ENCODE data around the gene SOCS3.

The SOCS3 gene

DNA sequence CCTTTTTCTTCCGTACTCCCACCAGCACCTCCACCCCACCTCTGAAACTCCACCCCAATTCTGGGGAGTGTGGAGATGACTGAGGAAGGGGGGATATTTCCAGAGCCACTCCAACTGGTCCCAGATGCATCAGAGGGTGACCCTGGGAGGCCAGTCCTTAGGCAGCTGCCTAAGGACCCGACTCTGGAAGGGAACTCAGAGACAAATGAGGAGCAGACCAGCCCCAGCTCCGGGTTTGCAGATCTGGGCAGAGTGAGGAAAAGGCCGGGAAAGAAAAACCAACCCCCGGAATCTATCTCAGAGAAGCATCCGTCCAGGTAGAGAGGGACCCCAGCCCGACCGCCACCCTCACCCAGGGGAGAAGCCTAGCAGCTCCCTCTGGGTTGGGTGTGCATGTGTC lies 41.5 kb downstream of the SOCS3 start:
- H3K79me2 ChIP-seq (ENCODE audit: low read length): no peaks in the 10 kb centered on the region
- no peak overlapping the region for H3K4me2 ChIP-seq (ENCODE audit: low read depth, low read length)
- H3F3A ChIP-seq (ENCODE audit: insufficient read depth, low read length): no peaks in the 10 kb centered on the region
- TF ChIP-seq EZH2phosphoT487 (IDR thresholded peaks at IDR 0.05; ENCODE audit: low read length): no peak
- no peak for TF ChIP-seq EZH2 (optimal IDR thresholded peaks at IDR 0.05; ENCODE audit: low read depth, low read length)
- no peak for TF ChIP-seq CTCF (IDR thresholded peaks at IDR 0.05; ENCODE audit: low read length)
- no peak overlapping the region for H3K4me3 ChIP-seq (ENCODE audit: low read length)
- H3K27me3 ChIP-seq (replicated peaks; ENCODE audit: insufficient read depth, low read length): peaks cover 74% of the 10 kb centered on the region
- no peak overlapping the region for H2AFZ ChIP-seq (ENCODE audit: low read length)
- no peak overlapping the region for H3K9ac ChIP-seq (ENCODE audit: low read length)
- H3K4me1 ChIP-seq (ENCODE audit: low read length): 0 out of 2 replicates have a peak, but pooled peaks cover 15% of the 10 kb centered on the region
- no peaks in the 10 kb centered on the region for H3K9me3 ChIP-seq (replicated peaks; ENCODE audit: insufficient read depth, low read length)
- H3K36me3 ChIP-seq (replicated peaks; ENCODE audit: insufficient read depth, low read length): no peaks in the 10 kb centered on the region
- no peaks in the 10 kb centered on the region for H4K20me1 ChIP-seq (ENCODE audit: insufficient read depth, low read length)
- no peak overlapping the region for H3K27ac ChIP-seq (ENCODE audit: low read length)
- no peaks in the 10 kb centered on the region for H3K9me2 ChIP-seq (replicated peaks; ENCODE audit: insufficient read depth, low read length)
- no peak for DNase-seq

- H3K4me2 ChIP-seq (ENCODE audit: low read depth, low read length): no peak overlapping the region
- no peaks in the 10 kb centered on the region for H3K36me3 ChIP-seq (replicated peaks; ENCODE audit: insufficient read depth, low read length)
- no peak for TF ChIP-seq EZH2 (optimal IDR thresholded peaks at IDR 0.05; ENCODE audit: low read depth, low read length)
- TF ChIP-seq CTCF (IDR thresholded peaks at IDR 0.05; ENCODE audit: low read length): no peak
- H3K9ac ChIP-seq (ENCODE audit: low read length): no peak overlapping the region
- H3K27ac ChIP-seq (ENCODE audit: low read length): no peak overlapping the region
- H2AFZ ChIP-seq (ENCODE audit: low read length): no peak overlapping the region
- 0 out of 2 replicates have a peak, but pooled peaks cover 15% of the 10 kb centered on the region for H3K4me1 ChIP-seq (ENCODE audit: low read length)
- H3K27me3 ChIP-seq (replicated peaks; ENCODE audit: insufficient read depth, low read length): peaks cover 74% of the 10 kb centered on the region
- no peaks in the 10 kb centered on the region for H3F3A ChIP-seq (ENCODE audit: insufficient read depth, low read length)
- H3K79me2 ChIP-seq (ENCODE audit: low read length): no peaks in the 10 kb centered on the region
- H4K20me1 ChIP-seq (ENCODE audit: insufficient read depth, low read length): no peaks in the 10 kb centered on the region
- H3K9me3 ChIP-seq (replicated peaks; ENCODE audit: insufficient read depth, low read length): no peaks in the 10 kb centered on the region
- no peaks in the 10 kb centered on the region for H3K9me2 ChIP-seq (replicated peaks; ENCODE audit: insufficient read depth, low read length)
- DNase-seq: no peak
- no peak overlapping the region for H3K4me3 ChIP-seq (ENCODE audit: low read length)
Measured at GRCh38 chr17:78317794-78318400, 42.0 kb downstream of the SOCS3 start.

- H3K9me3 ChIP-seq (replicated peaks; ENCODE audit: insufficient read depth, low read length): no peaks in the 10 kb centered on the region
- H3K4me2 ChIP-seq (ENCODE audit: low read depth, low read length): no peak overlapping the region
- no peak overlapping the region for H3K27ac ChIP-seq (ENCODE audit: low read length)
- H3K9me2 ChIP-seq (replicated peaks; ENCODE audit: insufficient read depth, low read length): no peaks in the 10 kb centered on the region
- no peak for DNase-seq
- 0 out of 2 replicates have a peak, but pooled peaks cover 15% of the 10 kb centered on the region for H3K4me1 ChIP-seq (ENCODE audit: low read length)
- no peak for TF ChIP-seq CTCF (IDR thresholded peaks at IDR 0.05; ENCODE audit: low read length)
- TF ChIP-seq EZH2phosphoT487 (IDR thresholded peaks at IDR 0.05; ENCODE audit: low read length): no peak
- TF ChIP-seq EZH2 (optimal IDR thresholded peaks at IDR 0.05; ENCODE audit: low read depth, low read length): no peak
- no peaks in the 10 kb centered on the region for H3K36me3 ChIP-seq (replicated peaks; ENCODE audit: insufficient read depth, low read length)
- no peak overlapping the region for H3K4me3 ChIP-seq (ENCODE audit: low read length)
- no peaks in the 10 kb centered on the region for H3K79me2 ChIP-seq (ENCODE audit: low read length)
- no peaks in the 10 kb centered on the region for H4K20me1 ChIP-seq (ENCODE audit: insufficient read depth, low read length)
- no peaks in the 10 kb centered on the region for H3F3A ChIP-seq (ENCODE audit: insufficient read depth, low read length)
- H3K9ac ChIP-seq (ENCODE audit: low read length): no peak overlapping the region
- H3K27me3 ChIP-seq (replicated peaks; ENCODE audit: insufficient read depth, low read length): peaks cover 74% of the 10 kb centered on the region
- H2AFZ ChIP-seq (ENCODE audit: low read length): no peak overlapping the region
Measured at GRCh38 chr17:78316867-78317789, 42.7 kb downstream of the SOCS3 start.
